Right lobe of liver (tissue), 6 donors: ENCODE data around the gene AGAP2. TPM values are rescaled to one million over a fixed set of nuclear protein-coding genes. Genes with fewer than 3 reads are reported as not detected.

Experiments
- ATAC-seq, 4 donors: fragments of 200-7000 bp; cut with Tn5 transposase; one replicate each; pipeline ENCODE4 v1.9.1; 2020; ENCODE audit warnings: mild to moderate bottlenecking in 4 of 4, moderate library complexity in 4 of 4
- DNase-seq, 3 donors: peaks; one replicate each; pipeline ENCODE4 v3.0.0-alpha.2; 2020
- H3K27ac ChIP-seq, 3 donors: fragments of 200-600 bp; one replicate each; pipeline ENCODE4 v1.8.0; 2022
- H3K27me3 ChIP-seq, 2 donors: fragments of 200-600 bp; one replicate each; pipeline ENCODE4 v1.8.0; 2022
- H3K36me3 ChIP-seq, 4 donors: fragments of 200-600 bp; sonication (generic) in 1 of 4; one replicate each; pipeline versions ENCODE4 v1.5.1 to v1.8.0; 2017 to 2022; ENCODE audit warnings: control low read depth in 1 of 4
- H3K4me1 ChIP-seq, 4 donors: fragments of 200-600 bp; sonication (generic) in 1 of 4; one replicate each; pipeline versions ENCODE4 v1.5.1 to v1.8.0; 2017 to 2022; ENCODE audit warnings: control low read depth in 1 of 4
- H3K4me3 ChIP-seq, 3 donors: fragments of 200-600 bp; one replicate each; pipeline ENCODE4 v1.8.0; 2022
- H3K9me3 ChIP-seq, 4 donors: fragments of 200-600 bp; sonication (generic) in 1 of 4; one replicate each; pipeline versions ENCODE4 v1.5.1 to v1.8.0; 2017 to 2022; ENCODE audit warnings: control low read depth in 1 of 4
- CTCF ChIP-seq, 4 donors: fragments of 200-600 bp in 3 of 4; fragments of 450-650 bp in 1 of 4; IDR thresholded peaks; one replicate each; pipeline versions ENCODE4 v1.5.1 to v1.8.0; 2016 to 2022; ENCODE audit warnings: antibody characterized with exemption in 4 of 4, mild to moderate bottlenecking in 2 of 4
- POLR2A ChIP-seq: fragments of 450-650 bp; IDR thresholded peaks from one replicate; pipeline ENCODE4 v1.6.1; 2017; ENCODE audit warnings: antibody characterized with exemption, mild to moderate bottlenecking
- WGBS: methylation state at CpG from one replicate; pipeline ENCODE4 v1.1.6; 2018; ENCODE audit warnings: low coverage, low lambda C conversion rate; ENCODE audit not compliant: insufficient coverage; ENCODE audit errors: missing lambda C conversion rate; 5-methylcytosine and 5-hydroxymethylcytosine counted together
- intact Hi-C, 2 donors: fragments of 100-400 bp; cut with DNase I; formaldehyde crosslinking; loops; one replicate each; pipeline versions ENCODE4 v1.11.2 to v1.14.1; 2022
- total RNA-seq, 6 experiments: library from RNA; depleted of rRNA in 2 of 6; stranded (reverse); fragments of >200 nt in 2 of 6; fragmentation: NEBNext Ultra II Directional in 3 of 6; extraction: Animal tissue kit (Norgen Biotek cat#: 25700) in 3 of 6; gene quantifications; one replicate each; pipeline versions ENCODE4 v1.1.0 to v1.2.4, GENCODE V29; 2016 to 2023
- donor health status: DM: no; HTN: yes; CAD: no.
- donor health status: DM: no; HTN: no; CAD: no.
- donor health status: DM: no; HTN: no; CAD: no.
- donor health status: DM: no; HTN: yes; CAD: no.
- donor health status: DM: no; HTN: yes; CAD: no.

Gene AGAP2
- total RNA-seq, 6 experiments from 2014 or later, result 0.26 to 0.87 (median 0.57) TPM

DNA sequence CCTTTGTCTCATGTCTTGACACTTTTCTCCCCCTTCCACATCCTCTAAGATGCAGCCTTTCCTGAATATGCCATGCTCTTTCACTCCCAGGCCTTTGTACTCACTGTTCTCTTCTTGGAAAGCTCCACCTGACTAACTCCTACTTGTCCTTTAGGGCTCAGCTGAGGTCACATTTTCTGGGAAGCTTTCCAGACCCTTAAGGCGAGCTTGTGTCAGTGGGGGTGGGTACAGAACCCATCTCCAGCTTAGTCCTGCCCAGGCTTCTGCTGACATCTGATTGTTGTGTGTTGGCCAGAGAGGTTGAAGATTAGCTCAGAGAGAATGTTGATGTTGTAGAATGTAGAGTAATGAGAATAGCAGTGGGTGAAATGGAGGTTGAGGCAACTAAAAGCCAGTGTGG is 41.2 kb upstream of the AGAP2 start:
- TF ChIP-seq POLR2A, result no peak
- no peak for TF ChIP-seq CTCF (IDR thresholded peaks at IDR 0.05)
- no peak overlapping the region for H3K4me3 ChIP-seq
- H3K36me3 ChIP-seq, result no peaks in the 10 kb centered on the region
- peaks cover 0 to 17% (median 0%) of the 10 kb centered on the region in 4 donors for H3K4me1 ChIP-seq
- DNase-seq, result no peak
- intact Hi-C loops, result no loop called here
- WGBS, result 58% methylated on average over 1 of the region's 1 CpG
- H3K9me3 ChIP-seq, result no peaks in the 10 kb centered on the region
- no peak overlapping the region for H3K27ac ChIP-seq
- no peaks in the 10 kb centered on the region for H3K27me3 ChIP-seq
- ATAC-seq, result no peak

DNA sequence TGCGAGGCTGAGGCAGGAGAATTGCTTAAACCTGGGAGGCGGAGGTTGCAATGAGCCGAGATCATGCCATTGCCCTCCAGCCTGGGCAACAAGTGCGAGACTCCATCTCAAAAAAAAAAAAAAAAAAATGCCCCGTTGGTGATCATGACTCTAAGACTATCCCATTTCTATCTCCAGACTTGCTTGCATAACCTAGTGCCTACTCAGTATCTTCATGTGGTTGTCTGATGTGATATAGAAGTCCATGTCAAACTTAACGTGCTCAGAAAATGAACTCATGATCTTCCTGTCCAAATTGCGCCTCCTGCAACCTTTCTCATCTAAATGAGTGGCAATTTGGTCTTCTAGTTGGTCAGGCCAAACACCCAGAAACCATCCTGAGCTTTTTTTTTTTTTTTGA is 39.4 kb upstream of the AGAP2 start:
- no peak overlapping the region for H3K4me3 ChIP-seq
- intact Hi-C loops, result no loop called here
- no peak for DNase-seq
- H3K27me3 ChIP-seq, result no peaks in the 10 kb centered on the region
- no peak for ATAC-seq
- H3K27ac ChIP-seq, result no peak overlapping the region
- no peaks in the 10 kb centered on the region for H3K36me3 ChIP-seq
- H3K4me1 ChIP-seq, result peaks cover 1 to 10% (median 3%) of the 10 kb centered on the region in 4 donors
- no peak for TF ChIP-seq POLR2A
- TF ChIP-seq CTCF (IDR thresholded peaks at IDR 0.05), result no peak
- H3K9me3 ChIP-seq, result no peaks in the 10 kb centered on the region
- WGBS, result 86% methylated on average over 6 of the region's 7 CpGs

DNA sequence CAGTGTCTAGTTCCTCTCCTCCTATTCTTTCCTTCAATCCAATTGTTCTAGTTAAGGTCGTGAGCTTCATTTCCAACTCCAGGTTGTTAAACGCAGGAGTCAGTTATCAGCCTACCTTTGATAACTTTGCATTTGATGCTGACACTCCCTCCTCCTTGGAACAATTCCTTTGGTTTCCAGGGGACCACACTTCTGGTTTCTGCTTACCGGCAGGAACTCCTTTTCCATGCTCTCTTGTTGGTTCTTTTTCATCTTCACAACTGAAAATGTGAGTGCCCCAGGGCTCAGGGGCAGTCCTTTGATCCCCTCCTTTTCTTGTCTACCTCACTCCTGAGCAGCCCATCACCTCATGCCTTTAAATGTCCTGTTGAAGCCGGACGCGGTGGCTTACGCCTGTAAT is 38.8 kb upstream of the AGAP2 start:
- peaks cover 2 to 10% (median 3%) of the 10 kb centered on the region in 4 donors for H3K4me1 ChIP-seq
- WGBS, result 84% methylated on average over 7 of the region's 7 CpGs

DNA sequence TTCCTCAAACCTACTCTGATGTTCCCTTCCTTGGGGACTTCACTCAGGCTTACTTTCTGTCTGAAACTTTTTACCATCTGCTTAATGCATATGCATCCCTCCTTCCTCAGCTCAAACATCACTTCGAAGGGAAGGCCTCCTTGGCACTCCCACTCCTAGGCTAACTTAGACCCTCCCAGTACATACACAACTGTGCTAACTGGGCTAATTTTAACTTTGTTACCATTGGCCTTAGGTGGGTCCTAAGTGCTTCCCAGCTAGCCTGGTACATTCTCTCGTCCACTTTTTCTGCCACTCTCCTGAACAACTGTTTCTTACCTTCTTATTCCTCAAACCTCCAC is 37.7 kb upstream of the AGAP2 start:
- Histone ChIP-seq H3K4me1 (peaks cover 2 to 7% (median 4%) of the 10 kb centered on the region in 4 donors), H3K36me3 (no peaks in the 10 kb centered on the region), H3K9me3 (no peaks in the 10 kb centered on the region), H3K4me3 (no peak overlapping the region), H3K27me3 (no peaks in the 10 kb centered on the region), H3K27ac (no peak overlapping the region)
- ATAC-seq (no peak), DNase-seq (no peak)
- WGBS, result 81% methylated on average over 2 of the region's 2 CpGs
- intact Hi-C loops, result no loop called here
- TF ChIP-seq CTCF (IDR thresholded peaks at IDR 0.05) (no peak), POLR2A (no peak)

More for the DNA sequence above, 38.8 kb upstream of the AGAP2 start:
- DNase-seq, result no peak
- Histone ChIP-seq H3K9me3 (no peaks in the 10 kb centered on the region), H3K4me3 (no peak overlapping the region), H3K27me3 (no peaks in the 10 kb centered on the region), H3K27ac (no peak overlapping the region), H3K36me3 (no peaks in the 10 kb centered on the region)
- intact Hi-C loops, result no loop called here
- no peak for ATAC-seq
- TF ChIP-seq CTCF (IDR thresholded peaks at IDR 0.05) (no peak), POLR2A (no peak)

DNA sequence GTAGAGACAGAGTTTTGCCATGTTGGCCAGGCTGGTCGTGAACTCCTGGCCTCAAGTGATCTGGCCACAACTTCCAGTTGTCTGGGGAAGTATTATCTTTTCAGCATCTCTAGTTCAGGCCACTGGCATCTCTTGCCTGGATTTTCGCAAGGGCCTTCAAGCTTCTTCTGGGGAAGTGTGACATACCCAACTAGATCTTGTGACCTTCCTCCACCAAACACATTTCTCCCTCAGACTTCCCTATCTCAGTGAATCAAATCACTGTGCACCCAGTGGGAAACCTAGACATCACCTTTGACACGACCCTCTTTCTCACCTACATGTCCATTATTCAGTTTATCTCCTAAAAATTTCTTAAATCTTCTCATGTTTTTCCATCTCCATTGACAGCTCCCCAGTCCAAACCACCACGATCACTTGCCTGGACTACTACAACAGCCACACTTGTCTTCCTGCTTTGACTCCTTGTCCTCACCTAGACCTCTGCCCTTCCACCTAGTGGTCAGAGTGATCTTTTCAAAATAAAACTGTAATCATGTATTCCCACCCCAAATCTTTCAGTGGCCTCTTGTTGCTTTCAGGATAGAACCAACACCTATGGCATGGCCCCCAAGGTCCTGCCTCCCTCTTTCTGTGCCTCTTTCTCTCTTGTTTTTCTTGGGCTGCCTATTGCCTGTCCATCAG is 37.2 kb upstream of the AGAP2 start:
- Histone ChIP-seq H3K9me3 (no peaks in the 10 kb centered on the region), H3K4me3 (no peak overlapping the region), H3K27ac (no peak overlapping the region), H3K4me1 (peaks cover 2 to 10% (median 7%) of the 10 kb centered on the region in 4 donors), H3K27me3 (no peaks in the 10 kb centered on the region), H3K36me3 (no peaks in the 10 kb centered on the region)
- no peak for TF ChIP-seq CTCF (IDR thresholded peaks at IDR 0.05)
- no peak for TF ChIP-seq POLR2A
- 86% methylated on average over 4 of the region's 4 CpGs for WGBS
- DNase-seq, result no peak
- intact Hi-C loops, result no loop called here
- no peak for ATAC-seq
